Ectodermal cell (in vitro differentiated cells): ENCODE results near the gene ADCY3.

ENCODE experiments used
- H3K27ac ChIP-seq: 2 replicates; pipeline ENCODE4 v1.7.0; 2013; ENCODE audit warnings: mild to moderate bottlenecking, low read depth, low read length; ENCODE audit not compliant: insufficient read depth, poor library complexity, severe bottlenecking
- H3K27me3 ChIP-seq: 2 replicates; pipeline ENCODE4 v1.7.0; 2013; ENCODE audit warnings: mild to moderate bottlenecking, low read length; ENCODE audit not compliant: insufficient read depth, control insufficient read depth, poor library complexity, severe bottlenecking
- H3K36me3 ChIP-seq: one replicate; pipeline ENCODE4 v1.7.0; 2013; ENCODE audit warnings: low read length; ENCODE audit not compliant: control insufficient read depth, insufficient read depth
- H3K4me1 ChIP-seq: one replicate; pipeline ENCODE4 v1.7.0; 2013; ENCODE audit warnings: low read length; ENCODE audit not compliant: control insufficient read depth, insufficient read depth
- H3K4me3 ChIP-seq: 2 replicates; pipeline ENCODE4 v1.7.0; 2013; ENCODE audit warnings: low read depth, low read length, control low read depth; ENCODE audit not compliant: insufficient read depth
- H3K9me3 ChIP-seq: 2 replicates; pipeline ENCODE4 v1.7.0; 2013; ENCODE audit warnings: mild to moderate bottlenecking, low read length, moderate library complexity; ENCODE audit not compliant: control insufficient read depth
- WGBS, 2 experiments: methylation state at CpG; one replicate each; pipeline ENCODE4 v1.1.7; 2013; ENCODE audit warnings: missing lambda C conversion rate in 2 of 2; 5-methylcytosine and 5-hydroxymethylcytosine counted together

Gene ADCY3

GRCh38 chr2:24843330-24843860 lies 76.6 kb downstream of the ADCY3 start:
- WGBS, 2 experiments = 96 to 97% methylated on average over 12 of the region's 12 CpGs
- H3K27me3 ChIP-seq = no peaks in the 10 kb centered on the region
- H3K4me1 ChIP-seq = no peaks in the 10 kb centered on the region
- no peak overlapping the region for H3K27ac ChIP-seq
- no peaks in the 10 kb centered on the region for H3K9me3 ChIP-seq
- no peaks in the 10 kb centered on the region for H3K36me3 ChIP-seq
- no peak overlapping the region for H3K4me3 ChIP-seq

DNA sequence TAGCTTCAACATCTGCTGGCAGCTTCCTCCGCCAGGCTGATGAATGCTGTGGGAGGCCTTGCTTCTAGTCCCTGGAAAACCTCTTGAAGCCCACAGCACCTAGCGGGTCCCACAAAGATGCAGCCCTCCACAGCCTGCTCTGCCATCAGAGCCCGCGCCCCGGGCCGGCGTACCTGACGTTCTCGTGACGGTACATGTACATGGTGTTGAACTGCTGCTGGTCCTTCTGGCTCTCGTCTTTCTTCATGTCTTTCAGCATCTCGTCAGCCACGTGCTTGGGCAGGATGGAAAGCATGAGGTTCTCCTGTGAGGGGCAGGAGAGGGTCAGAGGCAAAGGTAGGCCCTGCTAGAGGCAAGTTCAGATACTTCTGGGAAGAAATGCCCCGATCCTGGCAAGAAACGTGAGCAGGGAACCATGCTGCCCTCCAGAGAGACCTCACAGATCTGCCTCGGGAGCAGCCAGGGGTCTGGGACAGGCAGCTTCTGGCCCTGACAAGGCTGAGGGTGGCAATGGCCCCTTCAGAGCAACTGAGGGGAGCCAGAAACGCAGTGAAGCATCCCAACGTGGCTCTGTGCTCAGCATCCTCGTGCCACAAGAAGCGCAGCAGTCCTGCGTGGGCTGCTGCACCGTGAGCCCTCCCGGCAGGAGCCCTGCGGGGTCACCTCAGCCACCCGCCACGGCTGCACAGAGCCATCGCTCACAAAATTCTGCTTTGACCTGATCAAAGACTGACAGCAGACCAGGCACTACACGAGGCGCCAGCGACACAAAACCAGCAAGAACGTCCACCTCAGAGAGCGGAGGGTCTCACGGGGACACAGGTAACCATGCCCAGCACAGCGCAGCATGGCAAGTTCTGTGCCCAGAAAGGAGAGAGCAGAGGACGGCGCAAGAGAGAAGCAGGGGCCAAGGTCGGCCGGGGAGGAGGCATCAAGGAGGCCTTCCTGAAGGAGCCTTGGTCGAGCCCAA lies 77.7 kb downstream of the ADCY3 start:
- H3K36me3 ChIP-seq = no peaks in the 10 kb centered on the region
- no peaks in the 10 kb centered on the region for H3K27me3 ChIP-seq
- H3K9me3 ChIP-seq = no peaks in the 10 kb centered on the region
- H3K4me3 ChIP-seq = no peak overlapping the region
- H3K4me1 ChIP-seq = no peaks in the 10 kb centered on the region
- H3K27ac ChIP-seq = no peak overlapping the region
- 94 to 96% methylated on average over 39 of the region's 39 CpGs for WGBS, 2 experiments

GRCh38 chr2:24840962-24841945 lies 78.8 kb downstream of the ADCY3 start:
- H3K4me1 ChIP-seq = no peaks in the 10 kb centered on the region
- H3K4me3 ChIP-seq = no peak overlapping the region
- no peaks in the 10 kb centered on the region for H3K9me3 ChIP-seq
- 91 to 92% methylated on average over 26 of the region's 26 CpGs for WGBS, 2 experiments
- peaks cover 5% of the 10 kb centered on the region for H3K36me3 ChIP-seq
- H3K27me3 ChIP-seq = no peaks in the 10 kb centered on the region
- no peak overlapping the region for H3K27ac ChIP-seq

DNA sequence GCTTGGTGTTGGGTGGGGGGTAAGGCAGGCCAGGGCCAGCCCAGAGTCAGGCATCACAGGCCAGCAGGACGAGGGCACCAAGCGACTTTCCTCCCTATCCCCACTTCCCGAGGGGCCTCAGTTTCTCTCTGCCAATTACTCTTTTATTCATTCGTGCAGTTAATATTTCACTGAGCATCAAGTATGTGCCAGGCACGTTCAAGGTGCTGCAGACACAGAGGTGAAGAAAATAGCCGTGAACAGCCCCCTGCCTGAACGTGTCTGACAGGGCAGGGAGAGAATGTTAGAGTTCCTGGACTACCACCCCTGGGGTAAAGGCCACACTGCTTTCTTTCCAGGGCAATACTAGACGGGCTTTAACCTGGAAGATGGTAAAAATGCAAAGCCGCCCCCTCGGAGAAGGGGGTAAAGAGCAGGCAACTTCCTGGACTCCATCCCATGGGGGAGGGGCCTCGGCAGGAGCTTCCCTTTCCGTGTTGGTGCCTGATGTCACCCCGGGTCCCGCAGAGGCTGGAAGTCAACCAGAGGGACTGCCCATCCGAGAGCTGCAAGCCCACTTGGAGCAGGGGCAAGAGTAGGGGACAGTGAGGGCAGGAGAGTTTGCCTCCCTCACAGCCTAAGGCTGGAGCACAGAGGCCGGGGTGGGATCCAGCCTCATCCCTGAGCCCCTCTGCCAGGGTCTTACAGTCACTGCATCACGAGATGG lies 79.7 kb downstream of the ADCY3 start:
- Histone ChIP-seq H3K36me3 (peaks cover 7% of the 10 kb centered on the region), H3K27me3 (no peaks in the 10 kb centered on the region)
- 84 to 85% methylated on average over 17 of the region's 17 CpGs for WGBS, 2 experiments

DNA sequence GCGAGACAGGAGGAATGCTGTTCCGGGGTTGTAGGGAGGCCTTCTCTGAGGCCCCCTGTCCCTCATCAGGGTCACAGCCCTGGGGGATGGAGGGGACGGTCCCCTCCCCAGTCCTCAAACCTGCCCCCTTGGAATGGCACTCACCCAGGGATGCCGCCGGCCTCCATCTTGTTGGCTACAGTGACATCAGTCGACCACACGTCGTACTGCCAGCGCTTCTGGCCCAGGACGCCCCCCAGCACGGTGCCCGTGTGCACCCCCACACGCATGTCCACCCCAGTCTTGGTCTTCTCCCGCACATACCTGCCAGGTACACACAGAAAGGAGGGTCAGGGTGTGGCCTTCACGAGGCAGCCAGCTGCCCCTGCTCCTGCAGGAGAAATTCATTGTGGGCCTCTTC lies 80.3 kb downstream of the ADCY3 start:
- Histone ChIP-seq H3K36me3 (peaks cover 7% of the 10 kb centered on the region), H3K4me1 (no peaks in the 10 kb centered on the region), H3K9me3 (no peaks in the 10 kb centered on the region), H3K27me3 (no peaks in the 10 kb centered on the region), H3K27ac (no peak overlapping the region), H3K4me3 (no peak overlapping the region)
- 94 to 96% methylated on average over 15 of the region's 15 CpGs for WGBS, 2 experiments

More for the DNA sequence above, 79.7 kb downstream of the ADCY3 start:
- Histone ChIP-seq H3K4me3 (no peak overlapping the region), H3K27ac (no peak overlapping the region), H3K9me3 (no peaks in the 10 kb centered on the region), H3K4me1 (no peaks in the 10 kb centered on the region)

- Histone ChIP-seq H3K36me3 (peaks cover 13% of the 10 kb centered on the region), H3K4me3 (no peak overlapping the region), H3K27ac (no peak overlapping the region), H3K9me3 (no peaks in the 10 kb centered on the region), H3K4me1 (no peaks in the 10 kb centered on the region), H3K27me3 (no peaks in the 10 kb centered on the region)
- WGBS, 2 experiments = 93 to 95% methylated on average over 18 of the region's 18 CpGs
Measured at GRCh38 chr2:24838541-24838940, 81.5 kb downstream of the ADCY3 start.

DNA sequence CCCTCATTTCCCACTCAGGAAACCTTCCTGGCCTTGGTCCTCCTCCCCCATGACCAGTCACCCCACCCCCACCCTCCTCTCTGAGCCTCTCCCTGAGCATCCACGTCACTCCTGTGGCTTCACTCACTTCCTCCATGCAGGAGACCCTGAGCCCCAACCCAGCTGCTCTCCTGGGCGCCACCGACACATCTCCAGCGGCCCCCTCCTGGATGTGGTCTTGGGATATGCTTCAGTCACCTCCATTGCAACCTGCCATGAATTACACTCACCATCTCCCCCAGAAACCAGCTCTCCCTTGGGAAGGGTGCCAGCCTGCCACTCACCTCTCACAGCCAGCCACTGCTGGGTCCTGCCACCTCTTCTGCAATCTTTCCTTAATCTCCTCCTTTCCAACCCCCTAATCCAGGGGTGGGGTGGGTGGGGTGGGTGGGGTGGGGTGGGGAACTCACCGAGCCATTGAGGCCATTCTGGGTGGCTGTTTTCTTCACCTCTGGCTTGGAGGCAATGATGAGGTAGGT lies 82.0 kb downstream of the ADCY3 start:
- Histone ChIP-seq H3K4me3 (no peak overlapping the region), H3K27ac (no peak overlapping the region), H3K27me3 (no peaks in the 10 kb centered on the region), H3K9me3 (no peaks in the 10 kb centered on the region), H3K4me1 (peaks cover 3% of the 10 kb centered on the region), H3K36me3 (peaks cover 13% of the 10 kb centered on the region)
- WGBS, 2 experiments = 93 to 96% methylated on average over 4 to 5 of the region's 5 CpGs

- WGBS, 2 experiments = 94 to 96% methylated on average over 9 of the region's 9 CpGs
- peaks cover 13% of the 10 kb centered on the region for H3K4me1 ChIP-seq
- H3K27ac ChIP-seq = no peak overlapping the region
- H3K27me3 ChIP-seq = no peaks in the 10 kb centered on the region
- H3K9me3 ChIP-seq = no peaks in the 10 kb centered on the region
- H3K4me3 ChIP-seq = no peak overlapping the region
- peaks cover 13% of the 10 kb centered on the region for H3K36me3 ChIP-seq
Measured at GRCh38 chr2:24836706-24837105, 83.3 kb downstream of the ADCY3 start.

GRCh38 chr2:24836206-24836605 lies 83.8 kb downstream of the ADCY3 start:
- 96% methylated on average over 8 of the region's 8 CpGs for WGBS, 2 experiments
- Histone ChIP-seq H3K27me3 (no peaks in the 10 kb centered on the region), H3K9me3 (no peaks in the 10 kb centered on the region)

More at GRCh38 chr2:24836206-24836605, 83.8 kb downstream of the ADCY3 start:
- H3K36me3 ChIP-seq = peaks cover 13% of the 10 kb centered on the region
- H3K4me1 ChIP-seq = peaks cover 16% of the 10 kb centered on the region
- no peak overlapping the region for H3K27ac ChIP-seq
- H3K4me3 ChIP-seq = no peak overlapping the region
